Heart right ventricle (tissue), 16 donors: Measurements from ENCODE around the gene IGF1R. TPM values are rescaled to one million over a fixed set of nuclear protein-coding genes. Genes with fewer than 3 reads are reported as not detected.
A peak's percentile ranks its signal among the peaks of the same experiment; 100 is the strongest.

ENCODE experiments used
- ATAC-seq, 8 donors: fragments of 200-7000 bp; cut with Tn5 transposase; one replicate each; pipeline ENCODE4 v1.9.1; 2020; ENCODE audit warnings: mild to moderate bottlenecking in 8 of 8, moderate library complexity in 8 of 8, moderate number of reproducible peaks in 1 of 8
- DNase-seq, 2 donors: peaks; one replicate each; pipeline ENCODE4 v3.0.0-alpha.2; 2020
- H3K27ac ChIP-seq, 10 donors: fragments of 200-600 bp; sonication (generic) in 2 of 10; one replicate each; pipeline versions ENCODE4 v1.5.0 to v1.8.0; 2020 to 2022; ENCODE audit warnings: mild to moderate bottlenecking in 3 of 10
- H3K27me3 ChIP-seq, 7 donors: fragments of 200-600 bp; one replicate each; pipeline ENCODE4 v1.8.0; 2021 to 2022; ENCODE audit warnings: mild to moderate bottlenecking in 2 of 7
- H3K36me3 ChIP-seq, 9 donors: fragments of 200-600 bp; sonication (generic) in 1 of 9; one replicate each; pipeline versions ENCODE4 v1.5.0 to v1.8.0; 2020 to 2022; ENCODE audit warnings: mild to moderate bottlenecking in 2 of 9
- H3K4me1 ChIP-seq, 9 donors: fragments of 200-600 bp; sonication (generic) in 1 of 9; one replicate each; pipeline versions ENCODE4 v1.5.0 to v1.8.0; 2020 to 2022; ENCODE audit warnings: mild to moderate bottlenecking in 4 of 9
- H3K4me3 ChIP-seq, 10 donors: fragments of 200-600 bp; sonication (generic) in 2 of 10; one replicate each; pipeline versions ENCODE4 v1.5.0 to v1.8.0; 2020 to 2022; ENCODE audit warnings: mild to moderate bottlenecking in 7 of 10, moderate library complexity in 2 of 10
- H3K9me3 ChIP-seq, 11 donors: fragments of 200-600 bp in 10 of 11; sonication (generic) in 2 of 11; one replicate each; pipeline versions ENCODE4 v1.5.0 to v1.8.0; 2013 to 2022; ENCODE audit warnings: mild to moderate bottlenecking in 2 of 11, control low read depth in 1 of 11, moderate library complexity in 1 of 11
- CTCF ChIP-seq, 9 donors: fragments of 200-600 bp; sonication (generic) in 2 of 9; IDR thresholded peaks; one replicate each; pipeline versions ENCODE4 v1.5.0 to v1.8.0; 2021 to 2022; ENCODE audit warnings: antibody characterized with exemption in 9 of 9, mild to moderate bottlenecking in 5 of 9, moderate library complexity in 1 of 9
- WGBS, 2 donors: extraction: QIAGEN DNeasy Blood & Tissue Kit; methylation state at CpG; one replicate each; pipeline ENCODE4 v1.1.7; 2013; ENCODE audit warnings: inconsistent platforms in 1 of 2; 5-methylcytosine and 5-hydroxymethylcytosine counted together
- intact Hi-C, 10 donors: fragments of 100-400 bp; cut with DNase I; formaldehyde crosslinking; loops; one replicate each; pipeline versions ENCODE4 v1.11.1 to v1.14.2; 2022
- polyA plus RNA-seq, 2 donors: library from polyadenylated mRNA; stranded (reverse); fragments of 200-250 nt; gene quantifications; one replicate each; pipeline ENCODE4 v1.2.3, GENCODE V29; 2013
- total RNA-seq, 10 donors: library from RNA; stranded (reverse); fragmentation: NEBNext Ultra II Directional in 3 of 10; extraction: Animal tissue kit (Norgen Biotek cat#: 25700) in 3 of 10; gene quantifications; one replicate each; pipeline versions ENCODE4 v1.2.1 to v1.2.4, GENCODE V29; 2021 to 2023
- donor health status: Arrhythmogenic right ventricular cardiomyopathy.
- donor health status: ischemic (EF 13 %, LVEDD 7.1; RV severe dilation, severe dysfunction).
- donor health status: healthy with polysubstance abuse.
- donor health status: DM: no; HTN: yes; CAD: no.
- donor health status: DM: no; HTN: no; CAD: no.
- donor health status: ischemic (EF 25% LVEDD 6.9; RV normal size, moderate dysfunction).
- donor health status: ischemic (EF 25% LVEDD 5.7; RV mildly dilated, moderate dysfunction).
- donor health status: healthy.
- donor health status: DM: yes; HTN: yes; CAD: no.
- donor health status: Ischemic cardiomyopathy.
- donor health status: ischemic (EF 35%, LVEDD 5.7; RV mildly dilated, moderate dysfunction).
- donor health status: nonischemic (EF 11% LVEDD 7.7; RV severe dilation, severe dysfunction).
- donor health status: DM: yes; HTN: yes; CAD: no.
- donor health status: PGD.
- donor health status: ischemic (EF 29% LVEDD 5.4; RV normal size, mild dysfunction).
- donor health status: nonischemic (EF 23%, LVEDD 6.1; RV moderate dilation, normal function).

IGF1R gene
- total and polyA plus RNA-seq, 12 donors, result 3.4 to 88.2 (median 45.9) TPM

GRCh38 chr15:98778960-98779359 lies 130.6 kb downstream of the IGF1R start:
- 61 to 72% methylated on average over 4 of the region's 4 CpGs for WGBS, 2 donors
- no peak for TF ChIP-seq CTCF (IDR thresholded peaks at IDR 0.05)
- Histone ChIP-seq H3K9me3 (no peaks in the 10 kb centered on the region), H3K27ac (peak overlapping the region in 7 of 10 donors; percentile 6 to 56 (median 18)), H3K4me3 (no peak overlapping the region), H3K36me3 (no peaks in the 10 kb centered on the region), H3K4me1 (peaks cover 0 to 55% (median 40%) of the 10 kb centered on the region in 9 donors), H3K27me3 (no peaks in the 10 kb centered on the region)
- DNase-seq, result no peak
- peak in 3 of 8 donors; percentile 27 to 80 (median 36) for ATAC-seq
- intact Hi-C loops, result loop anchor here in 9 of 10 donors (2.0 to 10.0 kb wide), 14 partner anchors 62 to 298 kb away; partner anchors contain the start of gene IGF1R (in 1 of the 9)

DNA sequence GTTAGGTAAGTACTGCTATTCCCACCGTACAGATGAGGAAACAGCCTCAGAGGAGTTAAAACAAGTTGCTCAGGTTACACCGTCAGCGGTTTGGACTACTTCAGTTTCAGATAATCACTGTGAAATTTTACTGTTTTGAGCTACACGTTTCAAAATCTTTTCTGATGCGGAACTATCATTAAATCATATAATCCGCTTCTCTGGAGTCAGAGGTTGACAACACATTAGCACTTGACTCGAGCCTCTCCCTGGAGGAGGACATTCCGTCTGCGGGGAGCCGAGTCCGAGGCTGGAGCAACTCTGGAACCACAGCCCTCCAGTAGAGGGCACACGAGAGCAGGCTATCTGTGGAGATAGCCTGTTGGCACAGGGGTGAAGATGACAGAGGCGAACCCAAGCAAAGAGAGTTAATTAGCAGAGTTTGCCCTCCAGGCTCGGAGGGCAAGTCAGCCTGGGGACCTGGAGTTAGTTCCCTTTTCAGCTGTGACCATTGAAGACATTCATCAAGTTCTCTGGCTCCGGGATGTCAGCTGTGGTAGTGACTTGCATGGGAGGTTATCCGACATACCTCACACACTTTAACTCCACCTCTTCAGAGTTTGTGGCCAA lies 131.2 kb downstream of the IGF1R start:
- 25 to 37% methylated on average over 16 of the region's 16 CpGs for WGBS, 2 donors
- no peak overlapping the region for H3K4me3 ChIP-seq
- DNase-seq (peak; percentile 83 to 84), ATAC-seq (peak; percentile 80 to 92 (median 90))
- peaks cover 0 to 51% (median 42%) of the 10 kb centered on the region in 9 donors for H3K4me1 ChIP-seq
- intact Hi-C loops, result loop anchor here in 9 of 10 donors (2.0 to 10.0 kb wide), 15 partner anchors 62 to 298 kb away; partner anchors contain the start of gene IGF1R (in 1 of the 9)
- peak overlapping the region in 7 of 10 donors; percentile 6 to 56 (median 30) for H3K27ac ChIP-seq
- no peaks in the 10 kb centered on the region for H3K36me3 ChIP-seq
- H3K9me3 ChIP-seq, result no peaks in the 10 kb centered on the region
- no peaks in the 10 kb centered on the region for H3K27me3 ChIP-seq
- peak; percentile 82 to 97 (median 95) for TF ChIP-seq CTCF (IDR thresholded peaks at IDR 0.05)

GRCh38 chr15:98781838-98782237 lies 133.5 kb downstream of the IGF1R start:
- 98 to 100% methylated on average over 1 of the region's 1 CpG for WGBS, 2 donors
- H3K4me1 ChIP-seq, result peaks cover 0 to 57% (median 44%) of the 10 kb centered on the region in 9 donors
- intact Hi-C loops, result loop anchor here in 3 of 10 donors (5.0 to 10.0 kb wide), 3 partner anchors 275 to 293 kb away; no protein-coding TSS in a partner anchor

DNA sequence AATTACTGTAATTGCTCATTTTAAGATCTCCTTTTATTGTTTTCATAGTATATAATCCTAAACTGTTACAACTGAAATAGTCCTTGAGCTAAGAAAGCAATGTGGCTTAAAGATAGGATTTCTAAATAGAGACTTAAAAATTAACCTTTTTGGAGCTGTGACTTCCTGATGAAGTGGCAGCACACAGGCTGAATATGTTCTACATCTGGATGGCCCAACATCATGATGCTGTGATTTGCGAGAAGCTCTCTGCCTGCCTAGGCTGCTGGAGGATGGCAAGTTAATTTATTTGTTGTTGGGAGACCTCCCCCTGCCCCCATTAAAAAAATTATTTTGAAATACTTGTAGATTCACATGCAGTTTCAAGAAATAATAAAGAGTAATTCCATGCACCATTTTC lies 134.5 kb downstream of the IGF1R start:
- no peak overlapping the region for H3K4me3 ChIP-seq
- no peaks in the 10 kb centered on the region for H3K27me3 ChIP-seq
- no peak for TF ChIP-seq CTCF (IDR thresholded peaks at IDR 0.05)
- H3K27ac ChIP-seq, result no peak overlapping the region
- DNase-seq, result no peak
- peaks cover 0 to 58% (median 46%) of the 10 kb centered on the region in 9 donors for H3K4me1 ChIP-seq
- H3K36me3 ChIP-seq, result no peaks in the 10 kb centered on the region
- intact Hi-C loops, result loop anchor here in 3 of 10 donors (5.0 to 10.0 kb wide), 3 partner anchors 274 to 292 kb away; no protein-coding TSS in a partner anchor
- H3K9me3 ChIP-seq, result no peaks in the 10 kb centered on the region
- 88 to 97% methylated on average over 1 of the region's 1 CpG for WGBS, 2 donors
- ATAC-seq, result no peak

More at GRCh38 chr15:98781838-98782237, 133.5 kb downstream of the IGF1R start:
- no peak for DNase-seq
- no peaks in the 10 kb centered on the region for H3K9me3 ChIP-seq
- no peak for TF ChIP-seq CTCF (IDR thresholded peaks at IDR 0.05)
- no peaks in the 10 kb centered on the region for H3K36me3 ChIP-seq
- no peak overlapping the region for H3K27ac ChIP-seq
- H3K27me3 ChIP-seq, result no peaks in the 10 kb centered on the region
- no peak overlapping the region for H3K4me3 ChIP-seq
- no peak for ATAC-seq
